HG03520 (cell line): ENCODE data around the gene CREB1.
"Not testable (repeated sequence)": the region's sequence is repeated elsewhere in the genome, so short reads cannot be mapped to it uniquely, and the experiment has no call there.

Experiments
- ATAC-seq: cut with Tn5 transposase; IDR thresholded peaks from one replicate; pipeline ENCODE4 v1.9.1; 2021; ENCODE audit warnings: mild to moderate bottlenecking, moderate library complexity; ENCODE audit not compliant: unreplicated experiment

The CREB1 gene

DNA sequence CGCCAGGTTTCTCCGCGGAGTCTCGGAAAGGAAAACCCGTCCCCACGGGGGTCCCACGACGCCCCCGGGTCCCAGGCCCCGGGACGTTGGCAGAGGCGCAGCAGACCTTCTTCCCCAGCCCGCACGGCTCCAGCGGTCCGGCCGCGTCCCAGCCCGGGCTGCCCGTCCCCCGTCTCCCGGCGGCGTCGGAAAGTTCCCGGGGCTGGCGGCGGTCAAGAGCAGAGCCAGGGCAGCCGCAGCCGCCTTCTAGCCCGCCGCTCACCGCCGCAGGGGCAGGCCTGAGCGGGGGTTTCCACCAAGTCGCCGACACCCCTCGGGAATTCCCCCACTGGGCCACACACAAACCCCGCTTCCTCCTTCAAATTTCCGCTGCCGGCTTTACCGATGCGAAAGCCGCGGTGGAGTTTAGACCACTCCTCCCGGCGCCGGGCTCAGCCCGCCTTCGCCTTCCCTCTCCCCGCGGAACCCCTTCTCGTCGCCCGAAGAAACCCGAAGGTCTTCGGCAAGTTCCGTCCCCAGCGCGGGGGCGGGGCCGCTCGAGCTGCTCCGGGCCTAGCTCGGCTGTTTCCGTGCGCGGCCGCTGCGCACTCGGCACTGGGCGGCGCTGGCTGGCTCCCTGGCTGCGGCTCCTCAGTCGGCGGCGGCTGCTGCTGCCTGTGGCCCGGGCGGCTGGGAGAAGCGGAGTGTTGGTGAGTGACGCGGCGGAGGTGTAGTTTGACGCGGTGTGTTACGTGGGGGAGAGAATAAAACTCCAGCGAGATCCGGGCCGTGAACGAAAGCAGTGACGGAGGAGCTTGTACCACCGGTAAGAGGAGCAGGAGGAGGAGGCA, at the start of gene CREB1:
TSS of gene CREB1 (plus strand) at position 633 of the 830 bp plus-strand sequence. CDS start 25,674 bp downstream, outside the sequence.
- peak; percentile 87 for ATAC-seq

DNA sequence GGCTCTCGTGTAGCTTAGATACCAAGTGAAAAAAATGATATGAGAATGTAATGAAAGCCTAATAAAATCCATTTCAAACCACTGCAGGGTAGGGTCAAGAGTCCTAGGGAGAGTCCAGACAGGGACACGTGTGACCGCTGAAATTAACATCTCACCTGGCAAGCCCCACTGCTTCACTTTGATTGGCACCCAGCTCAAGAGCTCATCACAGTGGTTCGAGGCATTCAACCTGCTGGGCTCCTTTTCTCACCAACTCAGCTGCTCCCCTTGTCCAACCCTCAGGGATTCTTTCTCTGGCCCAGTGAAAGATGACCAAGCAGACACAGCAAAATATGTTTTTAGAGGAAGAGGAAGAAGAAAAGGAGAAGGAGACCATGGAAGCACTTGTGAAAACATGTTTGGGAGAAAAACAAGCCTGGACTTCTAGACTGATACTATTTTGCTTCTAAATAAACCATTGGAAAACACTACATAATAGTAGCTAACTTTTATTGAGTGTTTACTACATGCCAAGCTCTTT, 49.2 kb upstream of the CREB1 start:
- ATAC-seq: no peak

DNA sequence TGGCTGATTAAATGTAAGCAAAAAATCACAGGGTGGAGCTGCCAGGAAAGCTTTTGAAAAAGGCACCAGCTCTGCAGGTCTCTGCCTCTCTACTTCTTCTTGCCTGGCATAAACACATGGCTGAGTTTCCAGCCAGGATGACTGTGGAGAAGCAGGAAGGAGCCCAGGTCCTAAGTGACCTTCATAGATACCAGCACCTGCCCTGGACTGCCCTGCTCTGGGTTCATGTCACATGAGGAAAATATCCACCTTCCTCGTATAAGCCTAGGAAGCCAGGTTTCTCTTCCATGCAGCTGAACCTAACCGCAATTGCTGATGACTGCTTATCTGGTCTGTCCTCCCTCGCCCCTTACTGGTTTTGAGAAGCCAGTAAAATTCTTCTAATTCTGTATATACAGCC, 47.8 kb upstream of the CREB1 start:
- no peak for ATAC-seq

DNA sequence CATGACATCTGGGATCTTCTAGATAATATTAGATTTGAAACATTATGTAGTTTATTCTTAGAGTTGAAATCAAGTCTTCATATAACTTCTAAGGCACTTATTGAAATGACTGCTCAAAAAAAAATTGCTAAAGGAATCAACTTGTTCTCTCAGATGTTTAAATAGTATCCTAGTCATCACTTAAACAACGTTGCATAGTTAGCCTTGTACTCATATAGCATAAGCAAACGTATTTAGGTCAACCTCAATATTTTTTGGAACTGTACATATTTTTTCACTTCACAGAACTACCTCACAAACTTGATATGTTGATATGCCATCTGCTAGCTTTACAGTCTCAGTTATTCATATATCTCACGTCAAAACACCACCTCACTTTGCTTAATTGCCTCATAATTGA, 47.1 kb upstream of the CREB1 start:
- no peak for ATAC-seq

DNA sequence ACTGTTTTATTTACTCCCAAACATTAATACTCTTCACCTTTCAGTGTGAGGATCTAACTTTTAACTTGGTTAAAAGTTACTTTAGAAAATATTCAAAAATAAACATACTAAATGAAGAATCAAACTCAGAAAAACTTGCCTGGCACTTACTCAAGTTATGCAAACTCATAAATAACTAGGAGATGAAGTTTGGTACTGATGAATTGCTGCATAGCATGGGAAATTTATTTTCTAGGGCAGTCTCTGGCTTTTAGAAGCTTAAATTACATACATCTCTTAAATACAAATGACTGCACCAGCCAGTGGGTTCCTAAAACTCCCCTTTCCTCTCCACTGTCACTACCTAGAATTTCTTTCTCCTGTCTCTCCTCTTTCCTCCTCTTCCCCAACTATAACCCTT, 46.7 kb upstream of the CREB1 start:
- ATAC-seq: no peak

DNA sequence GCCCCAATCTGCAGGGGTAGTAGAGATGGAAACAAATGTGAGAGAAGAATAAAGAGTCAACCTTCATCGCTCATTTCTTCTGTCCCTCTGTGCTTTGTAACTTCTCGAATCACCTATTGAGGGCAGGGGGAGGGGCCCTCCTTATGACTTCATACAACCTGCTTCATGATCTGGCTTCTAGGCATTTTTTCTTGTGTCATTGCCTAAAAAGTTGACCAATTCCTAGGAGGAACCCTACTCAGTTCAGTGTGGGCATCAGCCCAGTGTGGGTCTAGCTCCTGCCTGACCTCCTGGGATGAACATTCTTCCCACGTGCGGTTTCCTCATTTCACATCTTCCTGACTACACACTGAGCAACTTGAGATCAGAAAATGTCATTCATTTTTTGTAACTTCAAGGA, 46.3 kb upstream of the CREB1 start:
- no peak for ATAC-seq

DNA sequence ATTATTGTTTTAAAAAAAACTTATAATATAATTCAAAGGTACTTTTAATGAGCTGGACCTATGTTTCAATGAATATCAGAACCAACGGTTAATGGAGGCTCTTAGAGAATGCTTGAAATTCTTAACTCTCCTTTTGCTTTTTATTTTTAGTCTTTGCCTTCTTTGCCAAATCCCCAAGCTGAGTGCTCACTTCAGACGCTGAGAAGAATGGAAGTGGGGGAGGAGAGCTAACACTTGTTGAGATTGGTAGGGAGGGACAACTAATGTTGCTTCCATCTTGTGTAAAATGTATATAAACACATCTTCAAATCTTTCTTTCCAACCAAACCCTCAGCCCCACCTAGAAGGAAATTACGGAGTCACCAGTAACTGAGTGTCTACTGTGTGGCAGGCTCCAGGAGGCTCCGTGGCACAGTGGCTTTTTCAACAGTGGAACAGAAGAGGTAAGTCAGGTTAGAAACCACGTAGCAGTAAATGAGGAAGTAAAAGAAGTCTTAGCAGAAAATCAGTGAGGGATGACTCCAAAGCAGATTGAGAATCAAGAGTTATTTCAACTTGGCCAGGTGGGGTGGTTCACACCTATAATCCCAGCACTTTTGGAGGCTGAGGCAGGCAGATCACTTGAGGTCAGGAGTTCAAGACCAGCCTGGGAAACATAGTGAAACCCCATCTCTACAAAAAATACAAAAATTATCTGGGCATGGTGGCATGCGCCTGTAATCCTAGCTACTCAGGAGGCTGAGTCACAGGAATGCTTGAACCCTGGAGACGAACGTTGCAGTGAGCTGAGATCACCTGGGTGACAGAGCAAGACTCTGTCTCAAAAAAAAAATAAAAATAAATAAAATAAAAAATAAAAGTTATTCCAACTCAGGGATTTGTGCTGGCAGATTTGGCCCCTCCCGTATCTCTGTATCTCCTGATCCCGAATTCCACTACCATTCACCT, 45.0 kb upstream of the CREB1 start:
- peak; percentile 50 for ATAC-seq

DNA sequence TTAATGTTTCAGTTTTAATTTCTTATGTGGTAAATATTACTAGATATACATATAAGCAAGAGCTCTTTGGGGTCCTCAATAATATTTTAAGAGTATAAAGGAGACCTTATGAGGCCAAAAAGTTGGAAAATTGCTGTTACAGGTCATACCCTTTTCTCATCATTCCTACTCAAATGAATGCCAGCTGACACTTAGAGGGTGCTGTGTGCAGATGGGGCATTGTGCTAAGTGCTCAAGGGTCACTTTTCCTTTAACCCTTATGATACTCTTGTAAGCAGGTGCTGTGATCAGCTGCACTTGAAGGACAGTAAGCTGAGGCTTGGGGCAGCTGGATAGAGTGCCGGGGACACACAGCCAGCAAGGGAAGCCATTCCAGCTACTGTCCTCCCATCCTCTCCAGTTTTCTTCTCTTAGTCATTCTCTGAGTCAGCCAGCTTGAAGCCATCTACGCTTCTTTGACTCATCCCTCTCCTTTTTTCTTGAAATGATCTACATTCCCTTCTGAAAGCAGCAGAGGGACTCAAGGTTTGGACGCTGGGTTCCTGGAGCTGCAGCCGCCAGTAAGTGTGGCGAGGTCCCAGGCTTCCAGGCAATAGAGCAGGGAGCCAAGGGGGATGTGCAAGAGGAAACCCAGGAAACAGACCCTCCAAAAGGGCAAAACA, 42.0 kb upstream of the CREB1 start:
- no peak for ATAC-seq

DNA sequence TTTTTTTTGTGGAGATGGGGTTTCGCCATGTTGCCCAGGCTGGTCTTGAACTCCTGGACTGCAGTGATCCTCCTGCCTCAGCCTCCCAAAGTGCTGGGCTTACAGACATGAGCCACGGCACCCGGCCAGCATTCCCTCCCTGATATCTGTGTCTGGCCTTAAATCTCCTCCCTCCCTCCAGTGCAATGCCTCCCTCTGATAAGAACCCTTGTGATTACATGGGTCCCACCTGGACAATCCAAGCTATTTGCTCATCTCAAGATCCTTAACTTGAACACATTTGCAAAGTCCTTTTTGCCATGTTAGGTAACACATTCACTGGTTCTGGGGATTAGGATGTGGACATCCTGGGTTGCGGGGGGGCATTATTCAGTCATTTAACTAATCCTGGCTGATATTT, 40.5 kb upstream of the CREB1 start:
- ATAC-seq: no peak

DNA sequence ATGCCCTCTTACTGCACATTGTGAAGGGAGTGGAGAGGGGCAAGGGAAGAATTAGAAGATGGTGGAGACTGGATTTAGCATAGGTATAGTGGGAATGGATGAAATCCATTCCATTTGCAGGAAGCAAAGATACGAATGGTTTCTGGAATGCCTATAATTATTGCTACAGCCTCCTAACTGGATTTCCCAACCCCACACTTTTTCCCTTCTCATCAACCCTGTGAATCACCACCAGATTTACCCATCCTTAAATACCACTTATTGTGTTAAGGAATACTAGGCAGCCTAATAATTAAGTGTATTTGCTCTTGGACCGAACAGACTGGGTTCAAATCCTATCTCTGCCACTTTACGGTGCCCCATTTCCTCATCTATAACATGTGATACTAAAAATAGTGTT, 39.3 kb upstream of the CREB1 start:
- ATAC-seq: no peak

DNA sequence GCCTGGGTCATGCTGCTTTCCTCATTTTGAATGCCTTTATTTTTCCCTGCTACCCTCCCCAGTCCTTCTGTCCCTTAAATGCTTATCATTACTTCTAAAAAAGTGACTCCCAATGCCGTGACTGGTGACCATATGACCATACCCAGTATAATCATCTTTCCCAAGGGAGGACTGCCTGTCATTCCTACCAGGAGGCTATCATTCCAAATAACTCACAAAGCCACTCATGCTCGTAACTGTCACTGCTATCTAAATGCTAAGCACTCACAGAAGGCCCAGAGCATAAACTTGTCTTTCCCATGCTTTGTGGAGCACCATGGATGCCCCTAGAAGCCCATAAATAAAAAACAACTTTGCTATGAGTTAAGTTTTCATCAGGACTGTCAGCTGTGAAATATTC, 38.7 kb upstream of the CREB1 start:
- ATAC-seq: no peak

DNA sequence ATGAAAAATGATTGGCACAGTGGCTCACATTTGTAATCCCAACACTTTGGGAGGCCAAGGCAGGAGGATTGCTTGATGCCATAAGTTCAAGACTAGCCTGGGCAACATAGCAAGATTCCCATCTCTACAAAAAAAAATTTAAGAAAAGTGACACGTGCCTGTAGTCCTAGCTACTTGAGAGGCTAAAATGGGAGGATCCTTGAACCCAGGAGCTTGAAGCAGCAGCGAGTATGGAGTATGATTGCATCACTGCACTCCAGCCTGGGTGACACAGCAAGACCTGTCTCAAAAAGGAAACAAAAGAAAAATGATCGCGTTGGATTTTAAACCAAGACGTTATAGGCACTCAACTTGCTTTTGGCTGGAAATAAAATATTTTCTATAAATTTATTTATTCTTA, 37.8 kb upstream of the CREB1 start:
- ATAC-seq: no peak

DNA sequence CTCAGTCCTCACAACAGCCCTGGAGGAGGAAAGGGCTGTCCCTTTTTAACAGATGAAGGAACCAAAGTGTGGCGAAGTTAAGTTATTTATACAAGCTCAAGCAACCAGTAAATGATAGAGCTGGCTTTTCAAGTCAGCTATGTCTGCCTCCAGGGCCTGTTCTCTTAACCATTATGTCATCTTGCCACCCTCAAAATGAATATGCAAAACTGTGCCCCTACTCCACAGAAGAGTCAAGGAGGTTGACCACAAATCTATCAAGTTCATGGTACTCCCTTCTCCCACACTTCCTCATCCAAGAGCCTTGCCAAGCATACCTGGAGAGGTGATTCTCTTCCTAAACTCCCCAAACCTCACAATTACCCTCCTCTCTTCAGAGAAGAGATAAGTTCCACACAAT, 37.3 kb upstream of the CREB1 start:
- ATAC-seq: no peak

DNA sequence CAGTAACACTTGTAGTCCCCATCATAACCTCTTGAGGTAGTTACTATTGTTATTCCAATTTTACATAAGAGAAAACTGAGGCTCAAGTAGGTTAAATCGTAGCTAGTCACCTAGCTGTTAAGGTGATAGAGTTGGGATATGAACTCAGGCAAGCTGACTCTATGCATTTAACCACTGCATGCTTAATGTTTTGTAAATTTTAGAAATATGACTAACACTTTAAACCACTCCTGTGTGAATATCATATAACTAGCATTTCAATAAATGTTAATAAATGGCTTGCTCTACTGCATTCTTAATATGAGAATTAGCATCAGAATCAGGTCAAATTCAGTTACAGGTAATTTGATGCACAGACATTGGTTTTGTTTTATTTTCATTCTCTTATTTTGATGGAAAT, 35.6 kb upstream of the CREB1 start:
- no peak for ATAC-seq

DNA sequence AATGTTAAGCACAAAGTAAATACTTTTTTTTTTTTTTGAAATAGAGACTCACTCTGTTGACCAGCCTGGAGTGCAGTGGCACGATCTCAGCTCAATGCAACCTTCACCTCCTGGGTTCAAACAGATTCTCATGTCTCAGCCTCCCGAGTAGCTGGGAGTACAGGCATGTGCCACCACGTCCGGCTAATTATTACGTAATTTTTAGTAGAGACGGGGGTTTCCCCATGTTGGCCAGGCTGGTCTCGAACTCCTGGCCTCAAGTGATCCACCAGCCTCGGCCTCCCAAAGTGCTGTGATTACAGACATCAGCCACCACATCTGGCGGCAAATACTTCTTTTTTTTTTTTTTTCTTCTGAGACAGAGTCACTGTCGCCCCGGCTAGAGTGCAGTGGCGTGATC, 32.8 kb upstream of the CREB1 start:
- not testable (repeated sequence) for ATAC-seq

DNA sequence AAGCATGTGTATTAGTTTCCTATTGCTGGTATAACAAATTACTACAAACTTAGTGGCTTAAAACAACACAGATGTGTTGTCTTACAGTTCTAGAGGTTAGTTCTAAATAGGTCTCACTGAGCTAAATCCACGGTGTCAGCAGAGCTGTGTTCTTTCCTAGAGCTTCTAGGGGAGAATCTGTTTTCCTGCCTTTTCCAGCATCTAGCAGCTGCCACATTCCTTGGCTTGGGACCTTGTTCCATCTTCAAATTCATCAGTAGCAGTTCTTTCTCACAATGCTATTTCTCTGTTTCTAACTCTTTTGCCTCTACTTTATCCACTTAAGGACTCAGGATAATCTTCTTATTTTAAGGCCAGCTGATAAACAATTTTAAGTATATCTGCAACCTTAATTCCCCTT, 32.2 kb upstream of the CREB1 start:
- no peak for ATAC-seq

DNA sequence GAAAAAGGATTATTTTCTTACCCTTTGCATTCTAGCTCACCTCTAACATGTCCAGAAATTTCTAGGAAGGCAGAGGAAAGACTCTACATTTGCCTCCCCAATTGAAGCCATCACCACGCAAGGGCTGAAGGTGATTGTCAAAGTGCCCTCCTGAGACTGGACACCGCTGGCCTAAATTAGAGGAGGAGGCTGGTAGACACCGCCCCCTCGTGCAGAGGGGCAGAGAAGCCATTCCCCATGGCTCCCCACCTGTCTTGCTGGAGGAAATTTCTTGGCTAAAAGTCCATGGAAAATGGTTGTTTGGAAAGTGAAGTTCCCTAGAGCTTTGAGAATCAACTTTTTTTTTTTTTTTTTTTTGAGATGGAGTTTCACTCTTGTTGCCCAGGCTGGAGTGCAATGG, 31.3 kb upstream of the CREB1 start:
- no peak for ATAC-seq

DNA sequence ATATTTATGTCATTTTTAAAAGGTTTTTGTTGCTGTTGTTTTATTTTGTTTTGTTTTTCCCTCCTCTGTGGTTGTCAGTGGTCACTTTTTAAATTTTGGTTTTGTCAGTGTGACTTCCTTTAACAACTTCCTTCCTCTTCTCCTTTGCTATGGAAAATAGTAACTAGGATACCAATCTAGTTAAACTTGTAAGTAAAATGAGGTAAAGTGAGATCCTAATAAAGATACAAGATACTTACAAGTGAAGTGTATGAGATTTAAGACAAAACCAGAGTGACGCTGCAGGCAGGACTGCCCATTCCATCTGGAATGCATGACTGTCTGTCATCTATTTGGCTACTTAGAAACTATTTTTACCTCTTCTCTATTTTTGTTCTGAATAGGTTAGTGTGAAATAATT, 30.6 kb upstream of the CREB1 start:
- ATAC-seq: no peak

DNA sequence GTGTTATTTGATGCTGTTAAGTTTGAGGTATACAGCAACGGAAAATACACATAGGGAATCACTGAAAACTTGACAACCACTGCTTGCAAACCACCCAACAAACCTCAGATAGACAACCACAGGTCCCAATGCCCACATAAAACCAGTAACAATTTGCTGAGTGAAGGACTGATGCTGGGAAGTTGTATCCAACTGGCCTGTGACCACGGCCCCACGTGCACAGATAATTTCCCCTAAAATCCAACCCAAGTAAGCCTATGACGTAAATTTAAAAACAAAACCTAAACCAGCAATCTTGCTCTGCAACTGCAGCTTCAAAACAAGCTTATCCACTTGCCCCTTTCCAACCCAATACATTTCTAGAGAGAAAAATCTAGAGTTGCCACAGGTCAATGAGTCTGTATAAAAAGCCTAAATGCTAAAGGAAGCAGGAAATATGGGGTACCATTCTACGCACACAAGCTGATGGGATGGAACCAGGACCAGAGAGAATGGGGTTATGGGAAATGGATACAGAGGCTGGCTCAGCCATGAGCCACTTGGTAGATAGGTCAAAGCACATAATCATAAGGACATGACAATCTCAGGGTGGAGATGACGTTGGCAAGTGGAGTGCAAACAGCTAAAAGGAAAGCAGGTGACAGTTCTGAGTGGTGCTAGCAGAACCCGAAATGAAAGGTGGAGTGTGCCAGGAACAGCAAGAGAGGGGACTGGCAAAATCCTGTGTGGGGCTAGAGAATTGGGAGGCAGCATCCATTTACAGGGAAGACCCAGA, 27.8 kb upstream of the CREB1 start:
- ATAC-seq: no peak

DNA sequence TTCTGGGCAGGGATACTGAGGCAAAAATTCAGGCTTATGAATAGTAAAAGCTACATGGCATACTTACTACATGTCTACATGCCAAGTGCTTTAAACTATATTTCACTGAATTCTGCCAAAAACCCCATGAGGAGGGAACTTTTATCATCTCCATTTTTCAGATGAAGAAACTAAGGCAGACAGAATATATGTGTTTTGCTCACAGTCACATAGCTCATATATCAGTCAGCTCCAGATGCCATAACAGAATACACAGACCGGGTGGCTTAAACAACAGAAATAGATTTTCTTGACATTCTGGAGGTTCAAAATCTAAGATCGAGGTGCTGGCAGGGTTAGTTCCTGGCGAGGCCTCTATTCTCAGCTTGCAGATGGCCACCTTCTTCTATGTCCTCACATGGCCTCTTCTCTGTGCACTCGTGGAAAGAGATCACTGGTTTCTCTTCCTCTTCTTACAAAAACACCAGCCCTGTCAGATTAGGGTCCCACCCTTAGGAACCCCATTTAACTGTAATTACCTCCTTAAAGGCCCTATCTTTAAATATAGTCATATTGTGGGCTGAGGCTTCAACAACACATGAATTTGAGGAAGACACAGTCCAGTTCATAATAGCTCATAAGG, 27.1 kb upstream of the CREB1 start:
- ATAC-seq: peak; percentile 38
